HEK293 (cell line): Measurements from ENCODE around the gene MYO5C.

ENCODE experiments used
- CTCF ChIP-seq: fragments of 450-650 bp; formaldehyde crosslinking; IDR thresholded peaks from 2 replicates; pipeline ENCODE4 v1.5.1; 2016; ENCODE audit warnings: missing biosample characterization, missing genetic modification characterization
- REST ChIP-seq: fragments of 450-650 bp; formaldehyde crosslinking; IDR thresholded peaks from 2 replicates; pipeline ENCODE4 v1.5.1; 2016; ENCODE audit warnings: missing biosample characterization, missing genetic modification characterization
- SETDB1 ChIP-seq: IDR thresholded peaks from one replicate; pipeline ENCODE4 v1.6.1; 2017; ENCODE audit warnings: mild to moderate bottlenecking, low read length, moderate library complexity, mixed read lengths; ENCODE audit not compliant: insufficient read length
- YY1 ChIP-seq: fragments of 450-650 bp; formaldehyde crosslinking; IDR thresholded peaks from 2 replicates; pipeline ENCODE4 v1.5.1; 2018; ENCODE audit warnings: missing biosample characterization, missing genetic modification characterization
- ZBTB21 ChIP-seq: fragments of 450-650 bp; formaldehyde crosslinking; IDR thresholded peaks from 2 replicates; pipeline ENCODE4 v1.5.1; 2017; ENCODE audit warnings: missing biosample characterization, missing genetic modification characterization
- ZFP41 ChIP-seq: fragments of 450-650 bp; formaldehyde crosslinking; IDR thresholded peaks from 2 replicates; pipeline ENCODE4 v1.5.1; 2016; ENCODE audit warnings: missing biosample characterization, missing genetic modification characterization, borderline replicate concordance
- ZNF133 ChIP-seq: fragments of 450-650 bp; formaldehyde crosslinking; IDR thresholded peaks from 2 replicates; pipeline ENCODE4 v1.5.1; 2016; ENCODE audit warnings: missing biosample characterization, missing genetic modification characterization
- ZNF175 ChIP-seq: fragments of 450-650 bp; formaldehyde crosslinking; IDR thresholded peaks from 2 replicates; pipeline ENCODE4 v1.5.1; 2016; ENCODE audit warnings: missing biosample characterization, missing genetic modification characterization
- ZNF184 ChIP-seq: fragments of 450-650 bp; IDR thresholded peaks from 2 replicates; pipeline ENCODE4 v1.5.1; 2018; ENCODE audit warnings: missing biosample characterization, mild to moderate bottlenecking, missing genetic modification characterization
- ZNF214 ChIP-seq: fragments of 450-650 bp; formaldehyde crosslinking; IDR thresholded peaks from 2 replicates; pipeline ENCODE4 v1.5.1; 2017; ENCODE audit warnings: missing biosample characterization, mild to moderate bottlenecking, missing genetic modification characterization, borderline replicate concordance
- ZNF560 ChIP-seq: fragments of 450-650 bp; formaldehyde crosslinking; IDR thresholded peaks from 2 replicates; pipeline ENCODE4 v1.5.1; 2017; ENCODE audit warnings: missing biosample characterization, missing genetic modification characterization, borderline replicate concordance
- ZNF621 ChIP-seq: fragments of 450-650 bp; formaldehyde crosslinking; IDR thresholded peaks from 2 replicates; pipeline ENCODE4 v1.5.1; 2017; ENCODE audit warnings: missing biosample characterization, missing genetic modification characterization
- ZNF791 ChIP-seq: fragments of 450-650 bp; formaldehyde crosslinking; IDR thresholded peaks from 2 replicates; pipeline ENCODE4 v1.5.1; 2016; ENCODE audit warnings: missing biosample characterization, missing genetic modification characterization

- TF ChIP-seq CTCF, result no peak
- TF ChIP-seq SETDB1, result no peak
- no peak for TF ChIP-seq ZNF175
- TF ChIP-seq YY1 (tag by site-specific recombination), result no peak
- no peak for TF ChIP-seq ZNF214 (tag by site-specific recombination)
- no peak for TF ChIP-seq ZFP41 (tag by site-specific recombination)
- no peak for TF ChIP-seq ZNF621 (tag by site-specific recombination)
- TF ChIP-seq ZNF133 (tag by site-specific recombination), result no peak
- no peak for TF ChIP-seq ZNF791
- TF ChIP-seq ZBTB21 (tag by site-specific recombination), result no peak
- TF ChIP-seq ZNF560 (tag by site-specific recombination), result no peak
- no peak for TF ChIP-seq REST (tag by site-specific recombination)
- TF ChIP-seq ZNF184 (tag by site-specific recombination), result no peak
These were observed 65.5 kb downstream of the MYO5C start for GRCh38 chr15:52230073-52230472.
